Muscle of back (tissue), 11 donors: Measurements from ENCODE around the gene GARNL3. TPM values are rescaled to one million over a fixed set of nuclear protein-coding genes. Genes with fewer than 3 reads are reported as not detected.

Source experiments
- DNase-seq, 3 donors: peaks; one replicate each; pipeline versions ENCODE4 v3.0.0 to v3.0.0-alpha.2; 2013
- polyA plus RNA-seq, 10 donors: library from polyadenylated mRNA; unstranded; fragments of 120-200 nt; gene quantifications; one replicate each; pipeline ENCODE4 v1.2.1, GENCODE V29; 2013; ENCODE audit not compliant: insufficient read length in 10 of 10

GARNL3 gene
- polyA plus RNA-seq, 10 donors: 13.6 to 23.3 (median 17.1) TPM

DNA sequence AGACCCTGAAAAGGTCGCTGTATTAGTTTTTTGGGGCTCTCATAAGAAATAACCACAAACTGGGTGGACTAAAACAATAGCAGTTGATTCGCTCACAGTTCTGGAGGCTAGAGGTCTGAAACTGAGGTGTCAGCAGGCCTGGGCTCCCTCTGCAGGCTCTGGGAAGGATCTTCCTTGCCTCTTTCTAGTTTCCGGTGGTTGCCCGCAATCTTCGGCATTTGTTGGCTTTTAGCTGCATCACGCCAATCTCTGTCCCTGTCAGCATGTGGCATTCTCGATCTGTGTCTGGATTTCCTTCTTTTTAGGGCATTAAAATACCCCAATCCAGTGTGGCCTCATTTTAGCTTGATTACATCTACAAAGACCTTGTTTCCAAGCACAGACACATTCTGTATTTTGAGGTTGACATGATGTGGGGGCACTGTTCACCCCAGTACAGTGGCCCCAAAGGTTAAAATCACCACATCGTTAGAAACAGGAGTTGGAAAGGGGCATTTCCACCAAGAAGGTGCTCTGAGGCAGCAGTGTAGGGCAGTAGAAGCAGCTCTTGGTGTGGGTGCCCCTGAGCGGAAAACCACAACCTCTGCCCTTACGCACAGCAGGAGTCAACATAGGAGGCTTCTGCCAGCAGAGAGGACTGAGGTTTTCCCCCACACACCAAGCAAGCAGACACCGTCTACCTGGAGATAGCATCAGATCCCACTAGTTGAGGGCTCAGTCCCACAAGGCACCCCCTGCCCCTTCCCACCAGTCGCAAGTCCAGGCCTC lies 173.1 kb downstream of the GARNL3 start:
- DNase-seq: no peak

DNA sequence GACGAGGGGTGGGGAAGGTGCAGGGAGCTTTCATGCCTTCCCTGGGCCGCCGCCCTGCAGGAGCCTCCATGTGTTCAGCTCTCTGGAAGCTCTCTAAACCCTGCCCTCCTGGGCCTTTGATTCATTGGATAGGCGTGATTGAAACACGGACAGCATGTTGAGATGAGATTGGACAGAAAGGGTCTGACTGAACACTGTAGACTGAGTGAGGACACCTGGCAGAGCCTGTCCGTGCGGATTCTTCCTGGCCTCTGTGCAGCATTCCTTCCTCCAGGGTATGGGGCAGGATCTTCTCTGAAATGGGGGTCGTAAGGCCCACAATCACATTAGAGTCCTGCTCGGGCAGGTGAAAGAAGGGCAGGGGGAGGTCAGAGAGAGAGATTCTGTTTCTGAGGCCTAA lies 173.8 kb downstream of the GARNL3 start:
- DNase-seq: no peak

Other genes with a start within 250 kb of the GARNL3 start
- gene ANGPTL2, start 142.1 kb upstream of the GARNL3 start, polyA plus RNA-seq: 100 to 1,000 TPM in 2 of 10 donors, 10 to 100 TPM in 8; 50.0 to 151 (median 85.5) TPM
- 10 to 100 TPM in 7 of 10 donors, 1 to 10 TPM in 3; 8.5 to 15.2 (median 11.8) TPM for gene SLC2A8, start 132.4 kb downstream of the GARNL3 start, polyA plus RNA-seq
- gene ZNF79, start 159.6 kb downstream of the GARNL3 start, polyA plus RNA-seq: 1 to 10 TPM; 4.0 to 7.3 (median 4.6) TPM
- gene RPL12, start 186.6 kb downstream of the GARNL3 start, polyA plus RNA-seq: 1,000 to 10,000 TPM; 1,554 to 2,407 (median 2,044) TPM
- 10 to 100 TPM; 10.8 to 15.1 (median 13.6) TPM for gene LRSAM1, start 186.7 kb downstream of the GARNL3 start, polyA plus RNA-seq